ENCODE results near the gene LAMA5.
A peak's percentile ranks its signal among the peaks of the same experiment; 100 is the strongest.

LAMA5 gene

GRCh38 chr20:62305149-62305764 is 61.9 kb downstream of the LAMA5 start:
- DNase-seq (ENCODE audit: low read depth in 2 of 2) = no peak

DNA sequence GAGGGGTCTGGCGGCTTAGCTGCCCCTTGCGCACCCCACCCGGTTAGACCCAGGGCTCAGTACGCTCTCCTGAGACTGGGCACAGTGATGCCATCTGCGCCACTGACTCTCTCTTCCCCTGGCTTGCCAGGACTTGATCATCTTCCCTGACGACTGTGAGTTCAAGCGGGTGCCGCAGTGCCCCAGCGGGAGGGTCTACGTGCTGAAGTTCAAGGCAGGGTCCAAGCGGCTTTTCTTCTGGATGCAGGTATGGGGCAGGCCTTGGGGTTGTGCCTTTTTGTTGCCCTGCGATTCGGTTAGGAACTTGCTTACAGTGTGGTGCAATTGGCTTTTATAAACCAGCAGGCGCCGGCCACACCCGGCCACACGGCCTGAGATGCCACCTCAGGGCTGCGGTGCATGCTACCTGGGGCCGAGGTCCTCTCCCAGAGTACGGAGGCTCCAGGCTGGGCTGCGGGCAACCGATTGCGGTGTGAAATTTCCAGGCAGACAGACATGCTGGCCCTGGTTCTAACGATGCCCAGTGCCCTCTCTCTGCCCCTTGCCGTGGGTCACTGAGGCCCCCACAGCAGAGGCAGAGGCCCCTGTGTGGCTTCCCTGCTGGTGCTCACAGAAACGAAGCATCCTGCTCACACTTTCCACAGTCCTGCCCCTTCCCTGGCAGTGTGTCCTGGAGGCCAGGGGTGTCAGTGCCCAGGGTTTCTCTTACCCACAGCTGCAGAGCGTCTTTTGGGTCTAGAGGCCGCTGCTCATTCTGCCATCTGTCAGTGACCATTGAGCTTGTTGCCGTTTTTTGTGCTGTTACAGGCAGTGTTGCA is 62.6 kb downstream of the LAMA5 start:
- no peak for DNase-seq (ENCODE audit: low read depth in 2 of 2)

GRCh38 chr20:62303340-62304226 is 63.5 kb downstream of the LAMA5 start:
- no peak for DNase-seq (ENCODE audit: low read depth in 2 of 2)

- no peak for DNase-seq (ENCODE audit: low read depth in 2 of 2)
These were observed 64.1 kb downstream of the LAMA5 start for GRCh38 chr20:62303062-62303339.

- peak; percentile 93 to 95 for DNase-seq (ENCODE audit: low read depth in 2 of 2)
These were observed 64.6 kb downstream of the LAMA5 start, which contains the start of gene ADRM1 for GRCh38 chr20:62302341-62303061. ADRM1 (plus strand) TSS chr20:62302997; CDS start chr20:62303569, 572 bp downstream.

DNA sequence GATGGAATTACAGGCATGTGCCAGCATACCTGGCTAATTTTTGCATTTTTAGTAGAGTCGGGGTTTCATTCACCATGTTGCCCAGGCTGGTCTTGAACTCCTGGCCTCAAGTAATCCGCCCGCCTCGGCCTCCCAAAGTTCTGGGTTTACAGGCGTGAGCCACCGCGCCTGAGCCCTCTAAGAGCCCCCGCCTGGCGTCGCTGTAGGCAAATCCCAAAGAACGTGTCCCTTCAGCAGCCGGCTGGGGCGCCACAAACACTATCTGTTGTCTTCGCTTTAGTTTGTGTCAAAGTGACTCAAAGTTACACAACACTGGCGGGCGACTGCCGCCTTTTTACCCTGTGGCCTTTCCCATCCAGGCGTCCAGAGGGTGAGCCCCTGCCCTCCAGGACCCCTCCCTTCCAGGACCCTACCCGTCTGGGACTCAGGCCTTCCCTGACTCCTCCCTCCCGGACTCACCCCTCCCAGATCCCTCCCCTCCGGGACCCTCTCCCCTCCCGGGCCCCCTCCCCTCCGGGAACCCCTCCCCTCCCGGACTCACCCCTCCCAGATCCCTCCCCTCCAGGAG is 65.3 kb downstream of the LAMA5 start:
- peak; percentile 75 to 84 for DNase-seq (ENCODE audit: low read depth in 2 of 2)

DNA sequence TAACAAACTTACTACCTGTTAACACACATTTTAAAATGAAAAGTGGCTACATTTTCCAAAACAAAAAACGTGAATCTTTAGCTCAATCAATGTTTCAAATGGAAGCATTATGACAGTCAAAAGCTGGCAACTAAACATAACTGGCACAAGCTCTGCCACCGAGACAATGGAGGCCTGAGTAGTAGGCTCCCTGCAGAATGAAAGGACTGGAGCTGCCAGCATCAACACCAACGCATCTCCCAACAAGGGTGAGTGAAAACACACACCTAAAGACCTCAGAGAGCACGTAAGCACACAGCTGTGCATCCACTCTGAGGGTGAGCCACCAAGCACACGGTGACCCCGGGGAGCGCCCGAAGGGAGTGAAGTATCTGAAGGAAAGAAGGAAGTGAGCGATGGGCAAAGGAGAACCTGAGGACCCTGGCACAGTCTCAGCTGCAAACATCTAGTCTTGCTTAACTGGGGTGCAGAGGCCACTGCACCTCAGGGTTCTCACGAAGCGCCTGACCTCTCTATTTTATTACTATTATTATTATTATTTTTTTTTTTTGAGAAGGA is 65.9 kb downstream of the LAMA5 start:
- no peak for DNase-seq (ENCODE audit: low read depth in 2 of 2)

DNA sequence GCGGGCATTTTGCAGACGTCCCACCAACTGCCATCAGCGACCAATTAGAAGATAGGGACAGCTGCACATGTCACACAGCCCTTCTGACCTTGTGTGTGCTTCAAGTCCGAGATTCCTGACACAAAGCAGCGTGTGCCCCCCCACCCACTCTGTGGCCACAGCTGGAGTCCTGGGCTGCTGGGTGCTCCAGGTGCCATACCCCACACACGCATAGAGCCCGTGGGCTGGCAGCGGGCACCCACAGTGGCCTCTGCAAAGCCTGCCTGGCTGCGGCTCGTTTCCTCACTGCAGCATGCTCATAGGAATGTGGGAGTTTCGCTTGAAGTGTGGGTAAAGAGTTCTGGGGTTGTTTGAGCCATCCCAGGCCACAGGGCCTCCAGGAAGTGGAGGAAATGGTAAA is 66.8 kb downstream of the LAMA5 start:
- DNase-seq (ENCODE audit: low read depth in 2 of 2) = no peak

- no peak for DNase-seq (ENCODE audit: low read depth in 2 of 2)
These were observed 67.4 kb downstream of the LAMA5 start for GRCh38 chr20:62299666-62300236.

- DNase-seq (ENCODE audit: low read depth in 2 of 2) = no peak
These were observed 68.4 kb downstream of the LAMA5 start for GRCh38 chr20:62298577-62299249.

- DNase-seq (ENCODE audit: low read depth in 2 of 2) = no peak
These were observed 69.5 kb downstream of the LAMA5 start for GRCh38 chr20:62297449-62298227.

DNA sequence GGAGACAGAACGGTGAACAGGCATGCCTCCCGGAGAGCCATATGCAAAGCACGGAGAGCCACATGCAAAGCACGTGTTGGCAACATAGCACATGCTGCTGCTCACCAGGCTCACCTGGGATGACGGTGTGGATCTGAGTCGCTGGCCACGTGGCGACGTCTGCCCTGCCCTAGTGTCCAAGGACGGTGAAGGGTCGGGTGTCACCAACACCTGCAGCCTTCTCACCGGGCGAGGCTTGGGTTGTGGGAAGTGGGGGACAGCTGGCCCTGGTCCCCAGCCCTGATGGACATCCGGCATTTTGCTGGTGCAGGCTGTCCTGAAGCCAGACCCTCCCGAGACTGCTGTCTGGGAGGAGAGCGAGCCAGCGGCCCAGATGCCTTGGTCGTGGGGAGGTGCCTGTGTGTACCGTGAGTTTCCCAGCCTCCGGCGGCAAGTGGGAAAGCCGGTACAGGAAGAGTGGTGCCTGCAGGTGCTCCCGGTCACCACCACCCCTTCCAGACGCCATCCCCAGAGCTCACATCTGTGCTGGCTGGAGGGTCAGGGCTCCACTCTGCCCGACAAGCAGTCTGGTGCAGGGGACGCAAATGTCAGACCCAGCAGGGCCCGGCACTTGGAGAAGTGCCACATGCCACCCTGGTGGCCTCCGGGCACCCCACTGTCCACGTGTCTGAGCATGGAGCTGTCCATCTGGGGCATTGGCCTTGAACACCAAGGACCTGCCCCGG is 70.2 kb downstream of the LAMA5 start:
- no peak for DNase-seq (ENCODE audit: low read depth in 2 of 2)

- no peak for DNase-seq (ENCODE audit: low read depth in 2 of 2)
These were observed 72.6 kb downstream of the LAMA5 start for GRCh38 chr20:62294516-62294915.

DNA sequence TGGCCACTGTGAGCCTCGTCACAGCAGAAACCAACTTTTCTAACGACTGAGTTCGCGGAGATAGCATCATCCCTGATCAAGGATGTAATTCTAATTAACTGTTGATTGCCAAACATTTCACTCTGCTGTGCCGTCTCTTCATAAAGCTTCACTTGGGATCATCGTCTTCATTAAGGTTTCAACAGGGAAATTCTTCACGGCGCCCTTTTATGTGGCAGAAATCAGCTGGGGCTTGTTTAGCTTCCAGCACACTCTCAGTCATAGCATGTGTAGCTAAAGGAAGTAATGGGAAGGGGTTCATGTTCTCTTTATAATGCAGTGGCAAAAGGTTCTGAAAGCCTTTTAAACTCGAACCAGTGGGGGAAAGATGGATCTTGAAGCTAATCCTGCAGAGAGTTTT is 73.2 kb downstream of the LAMA5 start:
- no peak for DNase-seq (ENCODE audit: low read depth in 2 of 2)

GRCh38 chr20:62293111-62293784 is 73.9 kb downstream of the LAMA5 start:
- DNase-seq (ENCODE audit: low read depth in 2 of 2) = no peak

- no peak for DNase-seq (ENCODE audit: low read depth in 2 of 2)
These were observed 75.0 kb downstream of the LAMA5 start for GRCh38 chr20:62292108-62292507.

DNA sequence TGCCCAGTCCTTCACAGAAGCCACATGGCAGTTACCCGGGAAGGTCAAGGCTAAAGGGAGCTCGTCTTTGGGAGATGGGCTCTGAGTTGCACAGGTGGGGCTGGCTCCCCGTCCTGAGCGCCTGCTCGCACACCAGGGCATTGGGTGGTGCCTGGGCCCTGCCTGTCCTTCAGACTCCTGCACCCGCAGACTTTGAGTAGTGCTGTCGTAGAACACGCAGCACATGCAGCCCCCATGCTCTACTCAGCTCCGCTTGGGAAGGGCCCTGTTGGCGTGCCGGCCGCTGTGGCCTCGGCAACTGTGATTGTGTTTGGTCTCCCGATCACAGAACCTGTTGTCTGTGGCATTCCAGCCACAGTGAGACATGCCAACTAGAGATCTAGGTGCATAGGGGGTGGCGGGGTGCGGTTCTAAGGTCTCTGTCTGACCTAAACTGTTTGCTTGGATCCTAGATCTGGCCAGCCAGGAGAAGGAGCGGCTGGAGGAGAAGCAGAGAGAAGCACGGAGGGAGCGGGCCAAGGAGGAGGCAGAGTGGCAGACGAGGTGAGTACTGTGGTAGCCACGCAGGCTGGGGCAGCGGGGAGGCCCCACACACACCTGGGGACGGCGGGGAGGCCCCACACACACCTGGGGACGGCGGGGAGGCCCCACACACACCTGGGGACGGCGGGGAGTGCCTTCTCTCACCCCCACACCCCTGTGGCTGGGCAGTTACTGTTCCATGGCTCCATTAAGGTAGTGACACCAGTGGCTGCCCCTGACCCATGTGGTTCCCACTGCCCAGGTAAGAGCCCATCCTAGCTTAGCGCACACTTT is 75.7 kb downstream of the LAMA5 start:
- no peak for DNase-seq (ENCODE audit: low read depth in 2 of 2)

Data from stimulated activated CD8-positive, alpha-beta memory T cell treated with anti-CD3 and anti-CD28 coated beads, Interleukin-2, amount 100 ng/mL, for 48 hours (primary cell).